Liver (tissue), 9 donors: ENCODE measurements around the gene GPR107. TPM values are rescaled to one million over a fixed set of nuclear protein-coding genes. Genes with fewer than 3 reads are reported as not detected.

ENCODE experiments used
- DNase-seq: peaks from one replicate; pipeline ENCODE4 v3.0.0-alpha.2; 2017; ENCODE audit warnings: low spot score
- H3K27ac ChIP-seq, 2 donors: one replicate each; pipeline ENCODE4 v1.7.0; 2013; ENCODE audit warnings: inconsistent platforms in 2 of 2, low read length in 2 of 2, control low read depth in 1 of 2, low read depth in 1 of 2, mild to moderate bottlenecking in 1 of 2
- H3K27me3 ChIP-seq, 4 donors: one replicate each; pipeline versions ENCODE4 v1.6.1 to v1.7.0; 2013; ENCODE audit warnings: low read length in 3 of 4, inconsistent platforms in 1 of 4, mild to moderate bottlenecking in 1 of 4, moderate library complexity in 1 of 4; ENCODE audit not compliant: control insufficient read depth in 4 of 4, insufficient read depth in 4 of 4
- H3K36me3 ChIP-seq, 4 donors: one replicate each; pipeline versions ENCODE4 v1.6.1 to v1.7.0; 2013; ENCODE audit warnings: low read length in 3 of 4, mild to moderate bottlenecking in 3 of 4, low read depth in 1 of 4, moderate library complexity in 1 of 4; ENCODE audit not compliant: control insufficient read depth in 4 of 4, insufficient read depth in 3 of 4
- H3K4me1 ChIP-seq, 4 donors: one replicate each; pipeline versions ENCODE4 v1.6.1 to v1.7.0; 2013; ENCODE audit warnings: low read length in 3 of 4, mild to moderate bottlenecking in 3 of 4, moderate library complexity in 1 of 4; ENCODE audit not compliant: control insufficient read depth in 4 of 4, insufficient read depth in 4 of 4
- H3K4me3 ChIP-seq, 3 donors: one replicate each; pipeline versions ENCODE4 v1.6.1 to v1.7.0; 2013; ENCODE audit warnings: low read length in 3 of 3, control low read depth in 1 of 3, low read depth in 1 of 3, mild to moderate bottlenecking in 1 of 3
- H3K9ac ChIP-seq, 2 donors: one replicate each; pipeline ENCODE4 v1.7.0; 2013; ENCODE audit warnings: low read length in 2 of 2, mild to moderate bottlenecking in 2 of 2, moderate library complexity in 2 of 2, control low read depth in 1 of 2, low read depth in 1 of 2
- H3K9me3 ChIP-seq, 4 donors: one replicate each; pipeline versions ENCODE4 v1.6.1 to v1.7.0; 2013; ENCODE audit warnings: low read length in 3 of 4; ENCODE audit not compliant: control insufficient read depth in 4 of 4
- CTCF ChIP-seq: fragments of 150-350 bp; IDR thresholded peaks from 2 replicates; pipeline ENCODE4 v1.5.1; 2017; ENCODE audit warnings: improper control_type of control experiment, low read depth, low read length; ENCODE audit not compliant: missing input control
- EGR1 ChIP-seq, 2 donors: IDR thresholded peaks; 2 replicates each; pipeline ENCODE4 v1.6.1; 2016 to 2018; ENCODE audit warnings: antibody characterized with exemption in 2 of 2, low read depth in 2 of 2
- FOXA1 ChIP-seq: IDR thresholded peaks from 2 replicates; pipeline ENCODE4 v1.6.1; 2016; ENCODE audit warnings: antibody characterized with exemption
- GABPA ChIP-seq, 2 donors: IDR thresholded peaks in 1 of 2; conservative IDR thresholded peaks in 1 of 2; 2 replicates each; pipeline ENCODE4 v1.6.1; 2016; ENCODE audit warnings: antibody characterized with exemption in 2 of 2, mild to moderate bottlenecking in 1 of 2, moderate library complexity in 1 of 2
- HNF4A ChIP-seq, 2 donors: conservative IDR thresholded peaks; 2 replicates each; pipeline ENCODE4 v1.6.1; 2016; ENCODE audit warnings: antibody characterized with exemption in 2 of 2, mild to moderate bottlenecking in 2 of 2
- HNF4G ChIP-seq: IDR thresholded peaks from 2 replicates; pipeline ENCODE4 v1.6.1; 2016; ENCODE audit warnings: antibody characterized with exemption
- JUND ChIP-seq, 2 donors: IDR thresholded peaks; 2 replicates each; pipeline ENCODE4 v1.6.1; 2016; ENCODE audit warnings: antibody characterized with exemption in 2 of 2
- NR2F2 ChIP-seq: IDR thresholded peaks from 2 replicates; pipeline ENCODE4 v1.6.1; 2016; ENCODE audit warnings: antibody characterized with exemption
- RAD21 ChIP-seq, 2 donors: IDR thresholded peaks; 2 replicates each; pipeline ENCODE4 v1.6.1; 2016; ENCODE audit warnings: antibody characterized with exemption in 2 of 2, mild to moderate bottlenecking in 2 of 2
- RXRA ChIP-seq, 2 donors: IDR thresholded peaks; 2 replicates each; pipeline ENCODE4 v1.6.1; 2017 to 2018; ENCODE audit warnings: antibody characterized with exemption in 2 of 2, mild to moderate bottlenecking in 1 of 2
- SP1 ChIP-seq: IDR thresholded peaks from 2 replicates; pipeline ENCODE4 v1.6.1; 2018; ENCODE audit warnings: antibody characterized with exemption, mild to moderate bottlenecking
- TAF1 ChIP-seq: conservative IDR thresholded peaks from 2 replicates; pipeline ENCODE4 v1.6.1; 2016; ENCODE audit warnings: antibody characterized with exemption, mild to moderate bottlenecking
- YY1 ChIP-seq: IDR thresholded peaks from 2 replicates; pipeline ENCODE4 v1.6.1; 2016; ENCODE audit warnings: antibody characterized with exemption, mild to moderate bottlenecking
- ZBTB33 ChIP-seq: IDR thresholded peaks from 2 replicates; pipeline ENCODE4 v1.6.1; 2016; ENCODE audit warnings: antibody characterized with exemption
- WGBS: extraction: QIAGEN DNeasy Blood & Tissue Kit; methylation state at CpG from one replicate; pipeline ENCODE4 v1.1.7; 2013; 5-methylcytosine and 5-hydroxymethylcytosine counted together
- polyA plus RNA-seq, 2 donors: library from polyadenylated mRNA; stranded (reverse) in 1 of 2; unstranded in 1 of 2; fragments of 200-250 nt in 1 of 2; fragments of >200 nt in 1 of 2; fragmentation: Nextera tagmentation in 1 of 2; extraction: Ambion mirVana in 1 of 2; gene quantifications; one replicate each; pipeline versions ENCODE4 v1.2.1 to v1.2.3, GENCODE V29; 2013 to 2015
- total RNA-seq, 2 donors: library from RNA; depleted of rRNA; stranded (reverse); fragments of >200 nt; gene quantifications; one replicate each; pipeline ENCODE4 v1.2.3, GENCODE V29; 2014
- TF ChIP-seq, protein P1 (sequence below): IDR thresholded peaks from 2 replicates; pipeline ENCODE4 v1.6.1; 2016; ENCODE audit warnings: antibody characterized with exemption, mild to moderate bottlenecking
- TF ChIP-seq, protein P2 (sequence below): IDR thresholded peaks from 2 replicates; pipeline ENCODE4 v1.6.1; 2016; ENCODE audit warnings: antibody characterized with exemption
- donor health status: healthy.
- donor health status: healthy.
- donor health status: healthy.
- donor health status: healthy.
- donor health status: healthy.

The GPR107 gene
- total and polyA plus RNA-seq, 4 donors = 3.8 to 17.2 (median 11.4) TPM

- TF ChIP-seq ZBTB33 (no peak), GABPA (IDR thresholded peaks at IDR 0.05 in 1 of 2, conservative IDR thresholded peaks at IDR 0.05 in 1 of 2) (no peak), RAD21 (IDR thresholded peaks at IDR 0.05) (no peak), YY1 (no peak), EGR1 (IDR thresholded peaks at IDR 0.05; ENCODE audit: low read depth in 2 of 2) (no peak)
These were observed 124.4 kb downstream of the GPR107 start (continued) for GRCh38 chr9:130177898-130178805.

DNA sequence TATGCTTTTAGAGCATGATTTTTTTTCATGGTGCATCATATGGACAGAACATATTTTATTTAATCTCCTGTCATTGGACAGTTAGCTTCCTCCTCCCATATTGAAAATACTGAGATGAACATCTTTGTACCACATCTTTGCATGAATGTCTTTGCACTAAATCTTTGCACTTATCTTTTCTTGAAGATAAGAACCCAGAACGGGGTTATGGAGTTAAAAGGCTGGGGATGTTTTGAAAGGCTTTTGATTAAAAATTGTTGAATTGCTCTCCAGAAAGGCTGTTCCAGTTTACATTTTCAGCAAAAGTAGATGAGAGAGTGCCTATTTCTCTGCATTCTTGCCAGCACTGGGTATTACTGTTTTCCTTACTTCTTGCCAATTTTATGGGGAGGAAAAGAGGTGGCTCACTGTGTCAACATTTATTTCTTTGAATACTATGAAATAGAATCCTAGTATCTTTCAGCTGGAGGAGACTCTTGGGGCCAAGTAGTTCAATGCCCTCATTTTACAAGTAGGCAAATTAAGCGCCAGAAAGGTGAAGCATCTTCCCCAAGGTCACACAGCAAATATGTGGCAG is 125.7 kb downstream of the GPR107 start:
- Histone ChIP-seq H3K27me3 (no peaks in the 10 kb centered on the region), H3K9ac (no peak overlapping the region), H3K9me3 (no peaks in the 10 kb centered on the region), H3K4me1 (no peaks in the 10 kb centered on the region), H3K27ac (no peak overlapping the region), H3K4me3 (no peak overlapping the region), H3K36me3 (no peaks in the 10 kb centered on the region)
- no peak for DNase-seq
- WGBS = 87% methylated on average over 2 of the region's 2 CpGs
- TF ChIP-seq, protein P1, sequence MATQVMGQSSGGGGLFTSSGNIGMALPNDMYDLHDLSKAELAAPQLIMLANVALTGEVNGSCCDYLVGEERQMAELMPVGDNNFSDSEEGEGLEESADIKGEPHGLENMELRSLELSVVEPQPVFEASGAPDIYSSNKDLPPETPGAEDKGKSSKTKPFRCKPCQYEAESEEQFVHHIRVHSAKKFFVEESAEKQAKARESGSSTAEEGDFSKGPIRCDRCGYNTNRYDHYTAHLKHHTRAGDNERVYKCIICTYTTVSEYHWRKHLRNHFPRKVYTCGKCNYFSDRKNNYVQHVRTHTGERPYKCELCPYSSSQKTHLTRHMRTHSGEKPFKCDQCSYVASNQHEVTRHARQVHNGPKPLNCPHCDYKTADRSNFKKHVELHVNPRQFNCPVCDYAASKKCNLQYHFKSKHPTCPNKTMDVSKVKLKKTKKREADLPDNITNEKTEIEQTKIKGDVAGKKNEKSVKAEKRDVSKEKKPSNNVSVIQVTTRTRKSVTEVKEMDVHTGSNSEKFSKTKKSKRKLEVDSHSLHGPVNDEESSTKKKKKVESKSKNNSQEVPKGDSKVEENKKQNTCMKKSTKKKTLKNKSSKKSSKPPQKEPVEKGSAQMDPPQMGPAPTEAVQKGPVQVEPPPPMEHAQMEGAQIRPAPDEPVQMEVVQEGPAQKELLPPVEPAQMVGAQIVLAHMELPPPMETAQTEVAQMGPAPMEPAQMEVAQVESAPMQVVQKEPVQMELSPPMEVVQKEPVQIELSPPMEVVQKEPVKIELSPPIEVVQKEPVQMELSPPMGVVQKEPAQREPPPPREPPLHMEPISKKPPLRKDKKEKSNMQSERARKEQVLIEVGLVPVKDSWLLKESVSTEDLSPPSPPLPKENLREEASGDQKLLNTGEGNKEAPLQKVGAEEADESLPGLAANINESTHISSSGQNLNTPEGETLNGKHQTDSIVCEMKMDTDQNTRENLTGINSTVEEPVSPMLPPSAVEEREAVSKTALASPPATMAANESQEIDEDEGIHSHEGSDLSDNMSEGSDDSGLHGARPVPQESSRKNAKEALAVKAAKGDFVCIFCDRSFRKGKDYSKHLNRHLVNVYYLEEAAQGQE = no peak
- TF ChIP-seq RXRA (IDR thresholded peaks at IDR 0.05) (no peak), SP1 (no peak), HNF4A (conservative IDR thresholded peaks at IDR 0.05) (no peak), ZBTB33 (no peak), TAF1 (no peak), EGR1 (IDR thresholded peaks at IDR 0.05; ENCODE audit: low read depth in 2 of 2) (no peak), YY1 (no peak), CTCF (no peak), NR2F2 (no peak), FOXA1 (no peak), HNF4G (no peak), JUND (IDR thresholded peaks at IDR 0.05) (no peak), RAD21 (IDR thresholded peaks at IDR 0.05) (no peak)
- TF ChIP-seq, protein P2, sequence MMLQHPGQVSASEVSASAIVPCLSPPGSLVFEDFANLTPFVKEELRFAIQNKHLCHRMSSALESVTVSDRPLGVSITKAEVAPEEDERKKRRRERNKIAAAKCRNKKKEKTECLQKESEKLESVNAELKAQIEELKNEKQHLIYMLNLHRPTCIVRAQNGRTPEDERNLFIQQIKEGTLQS = no peak
